Hematopoietic multipotent progenitor cell (in vitro differentiated cells): ENCODE data around the gene NUDT21. TPM values are rescaled to one million over a fixed set of nuclear protein-coding genes. Genes with fewer than 3 reads are reported as not detected.
"Not testable (repeated sequence)": the region's sequence is repeated elsewhere in the genome, so short reads cannot be mapped to it uniquely, and the experiment has no call there.

Experiments
- DNase-seq, 3 donors: peaks; one replicate each; pipeline ENCODE4 v3.0.0-alpha.2; 2011 to 2015; ENCODE audit warnings: low read depth in 2 of 3, low spot score in 2 of 3
- total RNA-seq: library from RNA; depleted of rRNA; stranded (reverse); fragments of >200 nt; gene quantifications from one replicate; pipeline ENCODE4 v1.2.3, GENCODE V29; 2012

Gene NUDT21
- total RNA-seq, 1 donor = 34.5 TPM

DNA sequence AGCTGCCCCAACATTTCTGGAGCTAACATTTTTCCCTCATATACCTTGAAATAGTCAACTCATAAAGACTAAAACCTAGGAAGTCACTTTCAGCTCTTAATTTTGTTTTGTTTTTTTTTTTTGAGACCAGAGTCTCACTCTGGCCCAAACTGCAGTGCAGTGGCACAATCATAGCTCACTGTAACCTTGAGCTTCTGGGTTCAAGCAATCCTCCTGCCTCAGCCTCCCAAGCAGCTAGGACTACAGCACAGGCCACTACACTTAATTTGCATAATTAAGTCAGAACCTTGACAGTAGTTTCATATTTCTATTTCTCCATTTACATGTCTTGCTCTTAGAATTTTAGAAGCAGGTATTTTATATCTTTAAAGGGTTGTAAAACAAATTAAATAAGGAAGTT lies 30.5 kb downstream of the NUDT21 start:
- DNase-seq = no peak

DNA sequence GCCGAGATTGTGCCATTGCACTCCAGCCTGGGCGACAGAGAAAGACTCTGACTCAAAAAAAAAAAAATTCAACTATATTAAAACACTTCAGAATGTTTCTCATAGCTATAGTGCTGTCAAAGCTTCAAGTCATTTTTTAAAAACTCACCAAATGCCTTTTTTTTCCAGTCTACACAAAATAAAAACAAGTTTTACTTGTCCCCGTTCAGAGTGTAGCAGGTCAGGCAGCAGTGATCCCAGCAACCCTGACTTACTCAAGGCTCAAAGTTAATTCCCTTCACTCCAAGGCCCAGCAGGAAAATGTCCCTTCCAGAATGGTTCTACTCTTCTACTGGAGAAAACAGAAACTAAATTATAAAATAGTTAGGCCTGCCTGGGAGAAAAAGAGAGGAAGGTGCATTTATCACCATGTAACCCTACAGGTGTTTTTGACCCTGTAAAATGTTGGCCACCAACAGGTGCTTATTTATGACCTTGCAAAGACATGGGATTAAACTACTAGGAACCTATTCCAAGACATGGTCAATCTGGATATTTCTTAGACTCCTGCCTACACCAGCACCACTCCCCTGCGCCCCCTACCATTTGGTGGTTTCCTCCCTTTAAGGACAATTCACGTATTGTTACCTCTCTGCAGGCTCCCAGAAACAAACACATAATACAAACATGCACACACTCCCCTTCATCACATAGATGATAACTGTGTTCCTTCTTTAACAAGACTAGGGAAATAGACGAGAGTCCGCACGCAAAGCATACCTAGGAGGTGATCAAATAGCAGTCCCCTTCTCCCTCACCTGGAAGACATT lies 31.2 kb downstream of the NUDT21 start:
- no peak for DNase-seq

GRCh38 chr16:56417138-56417537 lies 34.0 kb downstream of the NUDT21 start:
- DNase-seq = no peak

GRCh38 chr16:56415875-56416274 lies 35.3 kb downstream of the NUDT21 start:
- peak in 1 of 3 donors; percentile 48 for DNase-seq

DNA sequence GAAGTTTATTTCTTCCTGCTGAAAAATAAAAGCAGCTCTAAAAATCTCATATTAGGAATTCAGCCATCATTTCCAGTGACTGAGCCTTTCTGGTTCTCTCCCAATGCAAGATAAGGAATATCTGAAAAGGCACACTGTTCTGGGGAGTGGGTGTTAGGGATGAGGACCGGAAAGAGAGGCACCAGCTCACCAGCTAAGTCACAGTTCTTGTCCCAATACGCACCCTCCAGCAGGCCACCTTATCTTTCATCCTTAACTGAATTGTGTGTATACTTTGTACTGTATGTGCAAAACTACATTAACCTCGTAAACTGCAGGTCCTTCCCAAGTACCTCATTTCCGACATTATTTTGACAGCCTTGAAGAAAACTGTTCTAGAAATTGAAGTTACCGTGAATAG lies 36.8 kb downstream of the NUDT21 start:
- no peak for DNase-seq

DNA sequence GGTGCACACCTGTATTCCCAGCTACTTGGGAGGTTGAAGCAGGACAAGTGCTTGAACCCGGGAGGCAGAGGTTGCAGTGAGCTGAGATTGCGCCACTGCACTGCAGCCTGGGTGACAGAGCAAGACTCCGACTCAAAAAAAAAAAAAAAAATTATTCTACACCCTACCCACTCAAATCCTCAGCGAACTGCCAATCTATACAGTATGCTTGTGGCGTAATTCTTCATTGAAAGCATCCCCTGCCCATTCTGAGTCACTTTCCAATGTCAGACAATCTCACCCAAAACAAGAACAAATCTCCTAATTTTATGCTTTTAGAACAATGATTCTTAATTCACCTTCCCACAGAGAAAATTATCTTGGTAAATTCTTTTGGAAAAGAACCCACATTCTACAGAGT lies 37.8 kb downstream of the NUDT21 start:
- no peak for DNase-seq

GRCh38 chr16:56411624-56412023 lies 39.5 kb downstream of the NUDT21 start:
- no peak for DNase-seq

DNA sequence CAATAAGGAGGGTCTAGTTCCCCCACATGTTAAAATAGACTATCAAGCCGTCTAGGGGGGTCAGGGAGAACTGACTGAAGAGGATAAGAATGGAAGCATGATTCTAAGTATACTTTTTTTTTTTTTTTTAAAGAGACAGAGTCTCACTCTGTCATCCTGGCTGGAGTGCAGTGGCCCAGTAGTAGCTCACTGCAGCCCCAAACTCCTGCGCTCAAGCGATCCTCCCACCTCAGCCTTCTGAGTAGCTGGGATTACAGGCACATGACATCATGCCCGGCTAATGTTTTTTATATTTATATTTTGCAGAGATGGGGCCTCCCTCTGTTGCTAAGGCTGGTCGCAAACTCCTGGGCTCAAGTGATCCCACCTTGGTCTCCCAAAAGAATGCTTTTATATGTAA lies 40.0 kb downstream of the NUDT21 start:
- DNase-seq = no peak

DNA sequence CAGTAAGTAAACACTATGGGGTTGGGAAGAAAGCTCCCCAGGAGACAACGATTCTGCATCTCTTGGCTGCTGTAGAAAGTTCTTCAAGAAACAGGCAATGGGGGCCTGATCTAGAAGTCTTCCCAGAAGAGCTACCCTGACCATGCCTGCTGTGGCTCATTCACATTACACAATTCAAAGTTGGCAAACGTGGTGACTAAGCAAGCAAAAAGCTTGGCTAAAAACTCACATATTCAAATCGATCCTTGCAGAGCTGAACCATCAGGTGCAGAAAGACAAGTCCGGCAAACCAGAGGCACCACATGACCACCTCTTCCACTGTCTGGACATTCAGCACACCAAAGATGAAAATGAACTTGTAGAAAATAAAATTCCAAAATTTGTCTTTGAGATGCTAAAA lies 41.9 kb downstream of the NUDT21 start:
- no peak for DNase-seq

GRCh38 chr16:56408379-56409098 lies 42.6 kb downstream of the NUDT21 start:
- no peak for DNase-seq

- peak in 1 of 3 donors; percentile 21 for DNase-seq
Observed at GRCh38 chr16:56405977-56406672, 45.0 kb downstream of the NUDT21 start.

DNA sequence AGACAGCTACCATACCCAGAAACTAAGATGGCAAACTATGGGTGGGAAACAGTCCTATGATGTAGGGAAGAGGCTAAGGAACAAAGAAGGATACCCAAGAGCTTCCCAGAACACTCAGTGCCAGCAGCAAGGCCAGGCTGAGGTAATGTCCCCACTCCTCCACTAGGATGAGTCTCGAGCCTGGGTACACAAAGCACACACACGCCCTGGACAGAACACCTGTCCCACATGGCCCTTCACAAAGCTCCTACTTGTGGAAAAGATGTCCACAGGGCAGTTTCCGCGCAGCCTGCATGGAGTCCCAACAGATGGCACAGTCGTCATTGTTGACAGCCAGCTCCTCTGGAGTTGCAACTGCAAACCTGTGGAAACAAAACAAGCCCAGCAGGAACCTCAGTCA lies 49.6 kb downstream of the NUDT21 start:
- DNase-seq = no peak

DNA sequence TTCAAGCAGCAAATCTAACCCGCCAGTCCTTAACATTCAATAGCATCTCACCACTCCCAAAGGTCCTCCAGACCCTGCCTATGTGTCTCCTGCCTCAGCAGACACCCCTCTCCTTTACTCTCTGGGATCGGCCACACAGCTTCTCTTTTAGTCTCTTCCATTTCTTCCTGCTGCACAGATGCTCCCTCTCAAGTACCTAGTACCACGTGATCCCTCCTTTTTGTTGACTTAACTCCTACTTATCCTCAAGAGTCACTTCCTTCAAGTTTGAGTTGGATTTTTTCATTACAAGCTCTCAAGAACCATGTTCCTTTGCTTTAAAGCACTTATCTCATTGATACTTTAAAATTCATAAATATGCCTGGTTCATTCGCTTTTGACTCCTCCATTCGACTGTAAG lies 50.7 kb downstream of the NUDT21 start:
- no peak for DNase-seq

- no peak for DNase-seq
Observed at GRCh38 chr16:56399486-56399885, 51.6 kb downstream of the NUDT21 start.

- no peak for DNase-seq
Observed at GRCh38 chr16:56399047-56399446, 52.1 kb downstream of the NUDT21 start.

GRCh38 chr16:56396724-56397123 lies 54.4 kb downstream of the NUDT21 start:
- DNase-seq = not testable (repeated sequence)

- DNase-seq = no peak
Observed at GRCh38 chr16:56389554-56389953, 61.6 kb downstream of the NUDT21 start.

- DNase-seq = no peak
Observed at GRCh38 chr16:56388209-56388608, 62.9 kb downstream of the NUDT21 start.

DNA sequence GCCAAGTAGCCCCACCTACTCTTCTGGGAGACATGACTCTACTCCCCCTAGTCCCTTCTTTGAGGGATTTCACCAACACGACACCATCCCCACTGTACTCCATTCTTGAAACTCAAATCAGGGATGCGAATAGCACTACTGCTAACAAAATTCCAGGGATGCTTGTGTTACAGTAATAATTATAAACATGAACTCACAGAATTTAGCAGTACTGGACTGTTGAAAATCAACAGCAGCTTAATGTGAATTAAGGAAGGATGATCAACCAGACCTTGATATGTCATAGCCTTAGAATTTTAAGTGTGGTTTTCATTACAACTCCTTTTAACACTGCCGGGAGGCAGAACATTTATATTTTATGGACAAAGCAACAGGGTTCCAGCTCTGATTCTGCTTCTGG lies 63.7 kb downstream of the NUDT21 start:
- DNase-seq = no peak

DNA sequence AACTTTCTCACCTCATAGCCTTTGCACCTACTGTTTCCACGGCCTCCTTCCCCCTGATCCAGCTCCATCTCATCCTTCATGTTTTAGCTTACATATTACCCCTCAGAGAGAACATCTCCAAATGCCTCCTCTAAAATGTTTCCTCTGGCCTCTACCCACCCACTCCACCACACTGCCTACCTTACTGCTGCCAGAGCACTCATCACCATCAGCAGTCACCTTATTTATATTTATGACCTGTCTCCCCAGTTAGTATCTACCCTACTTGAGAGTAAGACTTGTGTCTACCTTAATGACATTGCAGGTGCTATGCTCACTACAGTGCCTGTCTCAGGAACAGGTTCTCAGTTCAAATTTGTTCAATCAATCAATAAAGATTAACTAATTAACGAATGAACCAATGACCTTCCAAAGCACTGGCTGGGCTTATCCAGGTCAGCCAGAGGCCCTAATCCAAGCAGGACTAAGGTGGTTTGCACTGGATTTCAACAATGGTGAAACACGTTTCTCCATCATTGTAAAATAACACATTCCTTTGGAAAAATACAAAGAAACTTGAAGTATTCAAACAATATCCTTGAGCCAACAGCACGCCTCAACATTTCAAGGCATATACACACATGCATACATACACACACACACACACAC lies 66.9 kb downstream of the NUDT21 start:
- no peak for DNase-seq

- DNase-seq = no peak
Observed at GRCh38 chr16:56382901-56383355, 68.2 kb downstream of the NUDT21 start.
